Measurements from ENCODE around the gene TMEM269.

Gene TMEM269, protein sequence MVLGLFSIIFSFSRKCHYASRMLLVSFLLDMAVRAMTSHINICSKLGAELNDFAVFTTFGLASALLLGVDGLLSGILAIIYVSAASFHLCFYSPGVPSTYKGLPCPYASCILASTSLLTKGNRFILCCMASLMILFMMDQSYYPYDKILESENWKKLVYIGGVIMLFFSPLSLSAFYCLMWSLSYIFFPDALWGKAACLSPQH

DNA sequence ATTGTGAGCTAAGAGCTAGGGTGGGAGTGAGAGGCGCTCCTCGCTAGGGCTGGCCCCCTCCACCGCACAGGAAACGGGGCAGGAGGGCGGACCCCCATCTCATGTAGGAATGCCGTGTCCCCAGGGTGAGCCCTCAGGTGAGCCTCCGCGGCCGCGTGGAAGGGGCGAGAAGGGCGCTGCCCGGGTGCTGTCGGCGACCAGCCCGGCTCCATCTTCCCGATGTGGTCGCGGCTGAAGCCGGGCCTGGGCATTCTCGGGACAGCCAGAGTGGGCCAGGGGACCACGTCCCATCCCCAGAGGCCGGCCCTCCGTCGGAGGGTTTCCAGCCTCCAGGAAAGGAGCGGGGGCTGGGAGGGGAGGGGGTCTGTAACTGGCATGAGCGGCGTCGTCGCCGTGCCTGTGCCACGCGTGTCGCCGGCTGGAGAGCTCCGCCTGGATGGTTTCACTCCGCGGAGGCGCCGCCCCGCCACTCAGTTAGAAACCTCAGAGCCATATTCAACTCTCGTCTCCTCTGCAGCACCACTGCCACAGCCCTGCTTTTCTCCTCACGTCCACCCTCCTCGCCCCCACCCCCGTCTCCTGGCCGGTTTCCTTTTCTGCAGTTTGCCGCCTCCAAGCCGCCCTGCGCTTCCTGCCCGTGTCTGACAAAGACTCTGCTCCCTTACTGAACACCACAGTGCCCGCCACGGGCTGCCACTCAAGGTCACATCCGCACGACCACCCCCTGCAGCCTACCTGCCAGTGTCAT lies at the start of gene TMEM269:
TSS of gene TMEM269 (plus strand) at position 46 of the 748 bp plus-strand sequence. CDS start 4,903 bp downstream, outside the sequence.
- peak within 1 kb of the TSS; percentile 74 for H3K4me3 ChIP-seq (ENCODE audit: low read depth, low read length)
- no peaks in the 10 kb centered on the region for H3K36me3 ChIP-seq (ENCODE audit: insufficient read depth, low read length)
- H3K27me3 ChIP-seq (ENCODE audit: insufficient read depth, low read length), result no peaks in the 10 kb centered on the region
- no peaks in the 10 kb centered on the region for H3K79me2 ChIP-seq (ENCODE audit: control insufficient read depth, insufficient read depth, low read length, unreplicated experiment)
- H3K27ac ChIP-seq (ENCODE audit: low read depth, low read length), result no peak within 1 kb of the TSS
- peak within 1 kb of the TSS; percentile 81 for H2AFZ ChIP-seq (ENCODE audit: low read length, unreplicated experiment)
- H3K4me1 ChIP-seq (ENCODE audit: control insufficient read depth, insufficient read depth, low read length, unreplicated experiment), result peaks cover 6% of the 10 kb centered on the region

DNA sequence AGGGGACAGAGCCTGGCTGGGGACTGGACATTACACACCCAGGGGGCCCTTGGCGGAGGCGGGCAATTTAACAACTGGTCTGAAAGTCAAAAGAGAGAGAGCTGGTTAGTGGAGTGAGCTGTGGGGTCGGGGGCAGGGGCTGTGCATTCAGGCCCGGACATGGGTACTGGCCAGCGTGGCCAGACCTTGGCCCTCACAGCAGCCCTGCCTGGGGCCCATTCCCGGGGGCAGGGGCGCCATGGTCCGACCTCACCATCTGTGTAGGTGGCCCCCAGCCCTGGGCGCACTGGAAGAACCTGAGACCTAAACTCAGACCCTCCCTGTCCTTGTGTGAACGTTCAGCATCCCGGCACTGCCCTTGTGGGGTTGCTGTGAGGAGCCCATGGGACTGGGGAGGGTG lies 49.7 kb upstream of the TMEM269 start:
- Histone ChIP-seq H3K27ac (ENCODE audit: low read depth, low read length) (no peak overlapping the region), H3K27me3 (ENCODE audit: insufficient read depth, low read length) (no peaks in the 10 kb centered on the region), H2AFZ (ENCODE audit: low read length, unreplicated experiment) (no peak overlapping the region), H3K4me1 (ENCODE audit: control insufficient read depth, insufficient read depth, low read length, unreplicated experiment) (no peaks in the 10 kb centered on the region), H3K36me3 (ENCODE audit: insufficient read depth, low read length) (no peaks in the 10 kb centered on the region), H3K4me3 (ENCODE audit: low read depth, low read length) (no peak overlapping the region), H3K79me2 (ENCODE audit: control insufficient read depth, insufficient read depth, low read length, unreplicated experiment) (no peaks in the 10 kb centered on the region)

DNA sequence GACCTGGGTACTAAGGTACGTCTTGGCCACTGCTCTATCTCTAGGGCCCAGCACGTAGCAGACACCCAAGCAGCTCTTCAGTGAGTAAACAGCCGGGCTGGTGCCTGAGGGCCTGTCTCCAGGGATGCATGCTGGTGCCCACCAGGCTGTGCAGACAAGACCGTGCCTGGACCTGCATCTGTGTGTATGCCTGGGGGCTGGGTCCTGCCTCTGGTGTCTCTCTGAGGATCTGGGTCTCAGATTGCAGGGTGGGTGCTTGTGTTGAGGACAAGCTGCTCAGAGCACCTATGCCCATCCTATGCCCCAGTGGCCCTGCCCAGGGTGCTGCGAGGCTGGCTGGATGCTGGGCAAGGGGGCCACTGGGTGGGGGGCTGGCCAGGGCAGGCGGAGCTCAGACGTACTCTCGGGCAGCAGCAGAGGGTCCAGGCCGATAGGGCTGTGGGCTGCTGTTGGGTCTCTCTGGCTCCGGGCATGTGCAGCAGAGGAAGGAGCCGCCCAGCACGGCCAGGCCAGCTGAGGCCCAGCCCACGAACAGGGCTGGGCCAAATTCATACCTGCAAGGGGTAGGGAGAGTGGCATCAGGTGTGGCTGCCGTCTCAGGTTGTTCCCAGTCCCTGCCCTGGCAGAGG lies 49.2 kb upstream of the TMEM269 start:
- Histone ChIP-seq H3K27ac (ENCODE audit: low read depth, low read length) (no peak overlapping the region), H3K4me1 (ENCODE audit: control insufficient read depth, insufficient read depth, low read length, unreplicated experiment) (no peaks in the 10 kb centered on the region)

DNA sequence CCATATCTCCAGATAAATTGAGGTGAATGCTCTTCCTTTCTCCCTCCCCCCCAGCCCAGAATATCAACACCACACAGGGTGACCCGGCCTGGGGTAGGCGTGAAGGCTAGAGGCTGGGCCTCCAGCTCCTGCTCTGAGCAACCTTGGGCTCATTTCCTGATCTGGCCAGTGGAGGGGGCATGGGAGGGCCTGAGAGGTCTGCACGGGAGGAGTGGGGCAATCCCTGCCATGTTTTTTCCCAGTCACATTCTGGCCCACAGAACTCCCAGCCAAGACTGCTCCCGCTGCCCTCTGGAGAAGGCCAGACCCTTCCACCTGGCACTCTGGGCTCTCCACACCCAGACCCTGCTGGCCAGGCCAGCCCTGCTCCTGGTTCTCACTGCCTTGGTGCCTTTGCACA lies 48.6 kb upstream of the TMEM269 start:
- Histone ChIP-seq H3K36me3 (ENCODE audit: insufficient read depth, low read length) (no peaks in the 10 kb centered on the region), H3K4me1 (ENCODE audit: control insufficient read depth, insufficient read depth, low read length, unreplicated experiment) (no peaks in the 10 kb centered on the region), H3K27ac (ENCODE audit: low read depth, low read length) (no peak overlapping the region), H2AFZ (ENCODE audit: low read length, unreplicated experiment) (no peak overlapping the region), H3K4me3 (ENCODE audit: low read depth, low read length) (no peak overlapping the region), H3K27me3 (ENCODE audit: insufficient read depth, low read length) (no peaks in the 10 kb centered on the region), H3K79me2 (ENCODE audit: control insufficient read depth, insufficient read depth, low read length, unreplicated experiment) (no peaks in the 10 kb centered on the region)

More for the DNA sequence above, 49.2 kb upstream of the TMEM269 start:
- H2AFZ ChIP-seq (ENCODE audit: low read length, unreplicated experiment), result no peak overlapping the region
- H3K36me3 ChIP-seq (ENCODE audit: insufficient read depth, low read length), result no peaks in the 10 kb centered on the region
- H3K4me3 ChIP-seq (ENCODE audit: low read depth, low read length), result no peak overlapping the region
- no peaks in the 10 kb centered on the region for H3K27me3 ChIP-seq (ENCODE audit: insufficient read depth, low read length)
- H3K79me2 ChIP-seq (ENCODE audit: control insufficient read depth, insufficient read depth, low read length, unreplicated experiment), result no peaks in the 10 kb centered on the region

DNA sequence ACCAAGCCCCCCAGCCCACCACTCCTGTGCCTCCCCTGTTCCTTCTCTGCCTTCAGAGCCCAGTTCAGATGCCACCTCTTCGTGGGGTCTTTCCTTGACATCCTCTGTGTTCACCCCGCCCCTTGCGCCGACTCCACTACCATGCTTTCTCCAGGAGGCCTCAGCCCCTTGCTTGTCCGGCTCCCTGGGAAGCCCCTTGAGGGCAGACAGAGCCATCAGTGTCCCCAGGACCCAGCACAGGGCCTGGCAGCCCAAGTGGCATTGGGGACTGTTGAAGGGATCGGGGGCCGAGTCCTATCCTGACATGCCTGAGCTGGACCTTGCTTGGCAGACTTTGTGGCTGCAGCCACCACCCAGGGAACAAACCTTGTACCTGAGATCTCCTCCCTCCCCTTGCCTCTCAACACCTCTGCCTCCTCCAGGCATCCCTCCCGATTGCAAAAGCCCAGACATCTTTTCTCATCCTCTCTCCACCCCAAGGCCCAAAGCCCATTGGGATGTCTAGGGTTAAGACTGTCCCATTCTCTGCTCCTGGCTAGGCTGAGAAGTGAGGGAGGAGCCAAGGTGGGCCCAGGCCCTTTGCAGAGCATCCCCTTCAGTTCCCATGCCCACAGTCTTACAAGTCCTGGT lies 48.1 kb upstream of the TMEM269 start:
- H3K4me1 ChIP-seq (ENCODE audit: control insufficient read depth, insufficient read depth, low read length, unreplicated experiment), result no peaks in the 10 kb centered on the region
- H3K27me3 ChIP-seq (ENCODE audit: insufficient read depth, low read length), result no peaks in the 10 kb centered on the region
- no peaks in the 10 kb centered on the region for H3K79me2 ChIP-seq (ENCODE audit: control insufficient read depth, insufficient read depth, low read length, unreplicated experiment)
- no peak overlapping the region for H3K27ac ChIP-seq (ENCODE audit: low read depth, low read length)
- H2AFZ ChIP-seq (ENCODE audit: low read length, unreplicated experiment), result no peak overlapping the region
- H3K36me3 ChIP-seq (ENCODE audit: insufficient read depth, low read length), result no peaks in the 10 kb centered on the region
- H3K4me3 ChIP-seq (ENCODE audit: low read depth, low read length), result no peak overlapping the region

DNA sequence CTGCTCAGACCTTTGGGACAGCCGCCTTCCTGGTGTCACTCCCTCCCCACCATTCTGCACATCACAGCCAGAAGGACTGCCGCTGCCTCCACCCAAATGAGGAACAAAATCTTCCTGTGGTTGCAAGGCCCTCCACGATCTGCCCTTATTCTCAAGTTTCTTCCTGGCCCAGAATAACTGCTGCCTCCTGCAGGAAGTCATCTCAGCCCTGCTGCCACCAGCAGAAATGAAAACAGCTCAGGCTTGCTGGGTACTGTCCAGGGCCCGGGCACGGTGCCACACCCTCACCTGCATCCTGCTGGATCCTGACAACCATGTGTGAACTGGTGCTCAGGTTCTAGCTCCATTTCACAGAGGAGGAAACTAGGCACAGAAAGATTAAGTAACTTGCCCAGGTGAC lies 47.5 kb upstream of the TMEM269 start:
- no peaks in the 10 kb centered on the region for H3K36me3 ChIP-seq (ENCODE audit: insufficient read depth, low read length)
- H2AFZ ChIP-seq (ENCODE audit: low read length, unreplicated experiment), result no peak overlapping the region
- H3K4me3 ChIP-seq (ENCODE audit: low read depth, low read length), result no peak overlapping the region
- no peaks in the 10 kb centered on the region for H3K4me1 ChIP-seq (ENCODE audit: control insufficient read depth, insufficient read depth, low read length, unreplicated experiment)
- no peaks in the 10 kb centered on the region for H3K27me3 ChIP-seq (ENCODE audit: insufficient read depth, low read length)
- H3K79me2 ChIP-seq (ENCODE audit: control insufficient read depth, insufficient read depth, low read length, unreplicated experiment), result no peaks in the 10 kb centered on the region
- no peak overlapping the region for H3K27ac ChIP-seq (ENCODE audit: low read depth, low read length)

DNA sequence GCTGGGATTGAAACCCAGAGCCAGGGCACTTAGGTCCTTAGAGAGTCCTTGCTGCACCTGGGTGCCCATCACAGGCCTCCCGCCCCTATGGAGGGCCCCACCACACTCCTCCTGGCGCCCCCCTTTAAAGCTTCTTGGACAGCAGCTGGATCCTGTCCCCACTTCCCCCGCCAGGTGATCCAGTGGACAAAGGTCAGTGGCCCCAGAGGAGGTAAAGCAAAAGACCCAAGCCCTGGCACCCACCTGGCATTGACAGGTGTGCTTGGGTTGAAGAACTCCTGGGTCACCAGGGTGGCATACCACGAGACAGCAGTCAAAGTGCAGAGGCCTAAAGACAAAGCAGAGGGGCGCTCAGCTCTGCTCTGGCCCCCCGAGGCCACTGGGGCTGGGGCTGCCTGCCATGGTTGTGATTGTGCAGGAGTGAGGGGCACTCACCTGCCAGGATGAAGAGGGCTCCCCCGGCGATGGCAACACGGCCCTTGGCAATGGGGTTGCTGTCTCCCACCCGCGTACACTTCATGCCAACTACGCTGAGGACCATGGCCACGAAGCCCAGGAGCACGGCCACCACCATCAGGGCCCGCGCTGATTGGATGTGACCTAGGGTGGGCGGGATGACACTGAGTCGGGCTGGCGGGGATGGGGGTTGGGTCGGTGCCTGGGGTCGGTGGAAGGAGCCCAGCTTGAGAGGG lies 46.7 kb upstream of the TMEM269 start:
- Histone ChIP-seq H3K27ac (ENCODE audit: low read depth, low read length) (no peak overlapping the region), H3K27me3 (ENCODE audit: insufficient read depth, low read length) (no peaks in the 10 kb centered on the region), H3K79me2 (ENCODE audit: control insufficient read depth, insufficient read depth, low read length, unreplicated experiment) (no peaks in the 10 kb centered on the region), H2AFZ (ENCODE audit: low read length, unreplicated experiment) (no peak overlapping the region), H3K4me3 (ENCODE audit: low read depth, low read length) (no peak overlapping the region), H3K4me1 (ENCODE audit: control insufficient read depth, insufficient read depth, low read length, unreplicated experiment) (no peaks in the 10 kb centered on the region), H3K36me3 (ENCODE audit: insufficient read depth, low read length) (no peaks in the 10 kb centered on the region)

DNA sequence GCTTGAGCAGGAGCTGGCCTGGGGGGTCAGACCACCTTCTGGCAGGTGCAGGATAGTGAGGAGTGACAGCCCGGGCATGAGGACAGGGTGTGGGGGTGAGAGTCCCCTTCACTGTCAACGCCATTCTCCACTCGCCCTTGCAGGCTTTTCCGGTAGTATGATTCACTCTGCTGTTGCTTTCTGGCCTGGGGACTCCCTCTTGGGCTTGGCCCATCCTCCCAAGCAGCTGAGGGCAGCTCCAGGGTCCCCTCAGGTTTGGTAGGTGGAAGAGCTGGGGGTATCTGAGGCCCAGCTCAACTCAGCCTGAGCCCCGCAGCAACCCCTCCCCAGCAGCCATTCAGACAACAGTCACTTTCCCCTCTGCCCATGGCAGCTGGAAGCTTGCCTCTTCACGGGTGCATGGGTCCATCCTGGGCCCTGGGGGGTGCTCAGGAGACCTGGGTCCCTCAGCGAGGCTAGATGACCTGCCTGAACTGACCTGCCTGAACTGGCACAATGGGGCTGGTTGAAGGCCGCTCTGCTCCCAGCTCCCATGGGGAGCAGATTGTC lies 46.0 kb upstream of the TMEM269 start:
- Histone ChIP-seq H3K4me3 (ENCODE audit: low read depth, low read length) (no peak overlapping the region), H3K4me1 (ENCODE audit: control insufficient read depth, insufficient read depth, low read length, unreplicated experiment) (no peaks in the 10 kb centered on the region), H3K79me2 (ENCODE audit: control insufficient read depth, insufficient read depth, low read length, unreplicated experiment) (no peaks in the 10 kb centered on the region), H3K36me3 (ENCODE audit: insufficient read depth, low read length) (no peaks in the 10 kb centered on the region), H3K27ac (ENCODE audit: low read depth, low read length) (no peak overlapping the region), H2AFZ (ENCODE audit: low read length, unreplicated experiment) (no peak overlapping the region), H3K27me3 (ENCODE audit: insufficient read depth, low read length) (no peaks in the 10 kb centered on the region)

DNA sequence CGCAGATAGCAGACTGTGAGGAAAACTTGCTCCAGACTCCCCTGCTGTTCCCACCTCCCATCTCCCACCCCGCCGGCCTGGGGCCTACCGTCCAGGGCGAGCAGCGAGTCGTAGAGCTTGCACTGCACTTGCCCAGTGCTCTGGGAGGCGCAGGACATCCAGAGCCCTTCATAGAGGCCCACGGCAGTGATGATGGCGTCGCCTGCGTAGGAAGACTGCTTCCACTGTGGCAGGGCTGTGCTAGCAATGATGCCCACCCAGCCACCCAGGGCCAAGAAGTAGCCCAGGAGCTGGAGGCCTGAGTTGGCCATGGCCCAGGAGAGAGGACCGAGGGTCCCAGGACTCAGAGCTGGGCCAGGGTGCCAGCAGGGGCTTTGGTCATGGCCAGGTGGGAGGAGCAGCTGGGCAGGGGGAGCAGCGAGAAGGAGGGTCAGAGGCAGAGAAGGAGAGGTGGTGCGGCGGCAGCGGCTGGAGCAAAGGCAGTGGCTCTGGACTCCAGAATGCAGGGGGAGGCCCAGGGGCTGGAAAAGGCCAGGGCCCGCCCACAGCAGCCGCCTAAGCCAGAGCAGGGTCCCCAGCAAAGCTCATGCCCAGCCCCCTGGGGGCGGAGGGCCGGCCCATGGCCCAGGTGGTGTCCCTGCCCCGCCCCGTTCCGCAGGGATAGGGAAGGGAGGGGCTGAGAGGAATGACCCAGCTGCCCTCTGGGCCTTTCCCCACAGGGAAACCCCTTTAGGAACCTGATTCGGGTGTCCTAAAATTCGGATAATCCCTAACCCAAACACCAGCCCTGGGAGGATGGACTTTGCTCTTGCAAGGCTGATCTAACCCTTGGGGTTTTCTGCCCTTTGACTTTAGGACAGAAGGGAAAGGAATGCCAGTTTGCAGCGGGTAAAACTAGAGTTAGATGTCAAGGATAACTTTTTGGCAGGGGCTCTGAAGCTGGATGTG lies 44.8 kb upstream of the TMEM269 start, which contains the start of gene CLDN19:
TSS of gene CLDN19 (minus strand) at position 484 of the 948 bp plus-strand sequence. CDS start at position 311, 173 bp downstream.
- Histone ChIP-seq H3K36me3 (ENCODE audit: insufficient read depth, low read length) (no peaks in the 10 kb centered on the region), H3K27ac (ENCODE audit: low read depth, low read length) (no peak within 1 kb of the TSS), H3K27me3 (ENCODE audit: insufficient read depth, low read length) (no peaks in the 10 kb centered on the region), H3K79me2 (ENCODE audit: control insufficient read depth, insufficient read depth, low read length, unreplicated experiment) (no peaks in the 10 kb centered on the region), H3K4me3 (ENCODE audit: low read depth, low read length) (no peak within 1 kb of the TSS), H2AFZ (ENCODE audit: low read length, unreplicated experiment) (no peak within 1 kb of the TSS), H3K4me1 (ENCODE audit: control insufficient read depth, insufficient read depth, low read length, unreplicated experiment) (no peaks in the 10 kb centered on the region)

Data from ACC112 (cell line).